ENCODE data around the gene SUV39H1. TPM values are rescaled to one million over a fixed set of nuclear protein-coding genes. Genes with fewer than 3 reads are reported as not detected.
"Not testable (repeated sequence)": the region's sequence is repeated elsewhere in the genome, so short reads cannot be mapped to it uniquely, and the experiment has no call there.

SUV39H1 gene
- total and polyA plus RNA-seq, 4 experiments from 2014 or later = 8.7 to 15.6 (median 11.3) TPM

DNA sequence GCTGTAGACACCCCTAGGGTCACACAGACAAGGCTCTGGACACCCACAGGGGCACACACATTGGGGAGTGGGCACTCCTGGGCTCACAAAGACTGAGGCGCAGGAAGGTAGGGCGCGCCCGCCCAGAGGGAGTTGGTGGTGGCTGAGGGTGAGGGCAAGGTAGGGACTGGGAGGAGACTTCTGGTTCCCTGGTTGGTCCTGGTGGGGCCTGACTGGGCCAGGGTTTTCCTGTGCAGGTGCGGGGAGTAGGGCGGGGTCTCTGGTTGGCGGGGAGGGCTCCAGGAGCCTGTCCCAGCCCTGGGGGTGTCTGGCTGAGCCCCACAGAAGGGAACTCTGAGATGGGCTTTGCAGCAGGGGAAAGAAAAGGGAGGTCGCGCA lies 19.7 kb upstream of the SUV39H1 start:
- no peaks in the 10 kb centered on the region for H3K27me3 Mint-ChIP-seq
- Histone ChIP-seq H3K36me3 (ENCODE audit: insufficient read depth, low read length) (no peaks in the 10 kb centered on the region), H3K4me1 (ENCODE audit: insufficient read depth, low read length) (peaks cover 21% of the 10 kb centered on the region), H3K9me3 (ENCODE audit: control insufficient read depth in 1 of 2, low read length in 2 of 2) (no peaks in the 10 kb centered on the region), H3K27me3 (ENCODE audit: insufficient read depth, low read length) (no peaks in the 10 kb centered on the region), H3K4me3 (ENCODE audit: low read length in 2 of 2) (peak overlapping the region; percentile 36 to 69), H3K27ac (ENCODE audit: low read depth, low read length) (peak overlapping the region; percentile 78)
- peaks cover 0 to 2% (median 0%) of the 10 kb centered on the region in 8 donors for H3K9me3 Mint-ChIP-seq
- POLR2A ChIA-PET (ENCODE audit: partially characterized antibody) = interaction anchor here (0.6 to 2.7 kb wide), 13 partner anchors 8 to 282 kb away, joined by 3 to 24 read pairs (median 4); partner anchors contain the start of genes HDAC6, PQBP1, SUV39H1 and TIMM17B
- H3K4me3 Mint-ChIP-seq = peak overlapping the region; percentile 84 to 92 (median 89)
- H3K4me1 Mint-ChIP-seq = peaks cover 8 to 25% (median 14%) of the 10 kb centered on the region in 4 donors
- H3K36me3 Mint-ChIP-seq = peaks cover 0 to 2% of the 10 kb centered on the region in 2 donors
- CTCF ChIA-PET (ENCODE audit: partially characterized antibody) = interaction anchor here (0.6 to 1.0 kb wide), 2 partner anchors 29 to 119 kb away, joined by 3 to 4 read pairs; no protein-coding TSS in a partner anchor
- intact Hi-C loops (cut with micrococcal nuclease) = loop anchor here (1.0 kb wide), 4 partner anchors 19 to 281 kb away; partner anchors contain the start of genes HDAC6 and SUV39H1
- peak overlapping the region; percentile 34 to 93 (median 89) for H3K27ac Mint-ChIP-seq
- peak in 3 of 5 donors; percentile 8 to 46 (median 13) for DNase-seq

DNA sequence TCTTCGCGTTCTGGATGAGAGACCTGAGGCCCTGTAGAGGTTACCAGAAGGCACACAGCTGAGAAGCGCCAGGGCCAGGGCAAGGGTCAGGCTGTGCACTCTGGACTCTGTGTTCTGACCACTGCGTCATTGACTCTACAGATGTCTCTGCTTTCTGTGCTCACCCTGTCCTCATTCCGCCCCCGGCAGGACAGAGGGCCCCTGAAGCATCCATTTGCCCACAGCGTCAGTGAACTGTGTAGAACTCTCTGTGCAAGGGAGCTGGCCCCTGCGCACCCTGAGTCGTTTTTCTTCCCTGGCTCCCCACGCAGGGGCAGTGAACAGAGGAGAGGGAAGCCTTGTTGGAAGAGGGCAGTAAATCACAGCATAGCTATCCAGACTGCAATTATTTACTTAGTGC lies 19.0 kb upstream of the SUV39H1 start:
- H3K27ac ChIP-seq (ENCODE audit: low read depth, low read length) = no peak overlapping the region
- peak overlapping the region; percentile 34 to 93 (median 89) for H3K27ac Mint-ChIP-seq
- POLR2A ChIA-PET (ENCODE audit: partially characterized antibody) = interaction anchor here (0.6 to 1.9 kb wide), 2 partner anchors 18 to 123 kb away, joined by 4 to 24 read pairs; partner anchors contain the start of gene SUV39H1

GRCh38 chrX:48680467-48680866 lies 16.1 kb upstream of the SUV39H1 start:
- H3K36me3 ChIP-seq (ENCODE audit: insufficient read depth, low read length); CTCF ChIA-PET (ENCODE audit: partially characterized antibody); H3K27me3 ChIP-seq (ENCODE audit: insufficient read depth, low read length); DNase-seq; intact Hi-C loops (cut with micrococcal nuclease); H3K9me3 ChIP-seq (ENCODE audit: control insufficient read depth in 1 of 2, low read length in 2 of 2); H3K9me3 Mint-ChIP-seq; H3K4me3 ChIP-seq (ENCODE audit: low read length in 2 of 2); H3K27me3 Mint-ChIP-seq; H3K27ac ChIP-seq (ENCODE audit: low read depth, low read length): not testable (repeated sequence)
- H3K4me3 Mint-ChIP-seq = peak overlapping the region in 2 of 8 donors; percentile 23 to 30
- H3K36me3 Mint-ChIP-seq = peaks cover 0 to 11% of the 10 kb centered on the region in 2 donors
- H3K4me1 ChIP-seq (ENCODE audit: insufficient read depth, low read length) = peaks cover 36% of the 10 kb centered on the region
- POLR2A ChIA-PET (ENCODE audit: partially characterized antibody) = interaction anchor here (0.7 kb wide), 1 partner anchor 211 kb away, joined by 3 read pairs; no protein-coding TSS in a partner anchor
- H3K27ac Mint-ChIP-seq = peak overlapping the region in 1 of 7 donors; percentile 41
- H3K4me1 Mint-ChIP-seq = peaks cover 24 to 59% (median 37%) of the 10 kb centered on the region in 4 donors

More for the DNA sequence above, 19.0 kb upstream of the SUV39H1 start:
- peak overlapping the region; percentile 84 to 92 (median 89) for H3K4me3 Mint-ChIP-seq
- Histone ChIP-seq H3K27me3 (ENCODE audit: insufficient read depth, low read length) (no peaks in the 10 kb centered on the region), H3K9me3 (ENCODE audit: control insufficient read depth in 1 of 2, low read length in 2 of 2) (no peaks in the 10 kb centered on the region), H3K4me1 (ENCODE audit: insufficient read depth, low read length) (peaks cover 21% of the 10 kb centered on the region), H3K4me3 (ENCODE audit: low read length in 2 of 2) (no peak overlapping the region), H3K36me3 (ENCODE audit: insufficient read depth, low read length) (no peaks in the 10 kb centered on the region)
- peaks cover 0 to 2% (median 0%) of the 10 kb centered on the region in 8 donors for H3K9me3 Mint-ChIP-seq
- intact Hi-C loops (cut with micrococcal nuclease) = no loop called here
- H3K27me3 Mint-ChIP-seq = no peaks in the 10 kb centered on the region
- CTCF ChIA-PET (ENCODE audit: partially characterized antibody) = no interaction called here
- peaks cover 10 to 30% (median 17%) of the 10 kb centered on the region in 4 donors for H3K4me1 Mint-ChIP-seq
- no peak for DNase-seq
- H3K36me3 Mint-ChIP-seq = peaks cover 0 to 2% of the 10 kb centered on the region in 2 donors

DNA sequence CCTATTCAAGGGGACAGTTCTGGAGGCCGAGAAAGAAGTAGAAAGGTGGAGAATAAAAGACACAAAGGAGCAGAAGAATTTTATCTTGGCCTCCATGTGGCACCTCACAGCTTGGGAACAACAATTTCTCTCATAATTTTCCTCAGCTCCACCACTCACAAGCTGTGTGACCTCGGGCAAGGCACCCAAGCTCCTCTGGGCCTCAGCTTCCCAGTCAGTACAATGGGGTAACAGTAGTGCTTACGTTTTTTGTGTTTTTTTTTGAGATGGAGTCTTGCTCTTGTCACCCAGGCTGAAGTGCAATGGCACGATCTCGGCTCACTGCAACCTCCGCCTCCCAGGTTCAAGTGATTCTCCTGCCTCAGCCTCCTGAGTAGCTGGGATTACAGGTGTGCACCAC lies 15.6 kb upstream of the SUV39H1 start:
- H3K27me3 Mint-ChIP-seq; intact Hi-C loops (cut with micrococcal nuclease); H3K27ac ChIP-seq (ENCODE audit: low read depth, low read length); CTCF ChIA-PET (ENCODE audit: partially characterized antibody); H3K9me3 Mint-ChIP-seq; DNase-seq; H3K9me3 ChIP-seq (ENCODE audit: control insufficient read depth in 1 of 2, low read length in 2 of 2); H3K4me3 ChIP-seq (ENCODE audit: low read length in 2 of 2); H3K36me3 ChIP-seq (ENCODE audit: insufficient read depth, low read length); H3K27me3 ChIP-seq (ENCODE audit: insufficient read depth, low read length): not testable (repeated sequence)
- peak overlapping the region in 2 of 7 donors; percentile 30 to 41 for H3K27ac Mint-ChIP-seq
- H3K4me3 Mint-ChIP-seq = peak overlapping the region in 2 of 8 donors; percentile 23 to 30
- peaks cover 25 to 58% (median 37%) of the 10 kb centered on the region in 4 donors for H3K4me1 Mint-ChIP-seq
- POLR2A ChIA-PET (ENCODE audit: partially characterized antibody) = interaction anchor here (0.7 kb wide), 1 partner anchor 211 kb away, joined by 3 read pairs; no protein-coding TSS in a partner anchor
- peaks cover 36% of the 10 kb centered on the region for H3K4me1 ChIP-seq (ENCODE audit: insufficient read depth, low read length)
- H3K36me3 Mint-ChIP-seq = peaks cover under 1 to 13% of the 10 kb centered on the region in 2 donors

GRCh38 chrX:48681539-48682183 lies 14.9 kb upstream of the SUV39H1 start:
- H3K9me3 ChIP-seq (ENCODE audit: control insufficient read depth in 1 of 2, low read length in 2 of 2) = no peaks in the 10 kb centered on the region
- H3K27me3 ChIP-seq (ENCODE audit: insufficient read depth, low read length) = no peaks in the 10 kb centered on the region
- Mint-ChIP-seq H3K27me3 (no peaks in the 10 kb centered on the region), H3K36me3 (peaks cover 5 to 20% of the 10 kb centered on the region in 2 donors), H3K9me3 (peaks cover 0 to 2% (median 0%) of the 10 kb centered on the region in 8 donors), H3K4me1 (peaks cover 32 to 65% (median 43%) of the 10 kb centered on the region in 4 donors), H3K4me3 (peak overlapping the region in 4 of 8 donors; percentile 51 to 68 (median 57)), H3K27ac (peak overlapping the region in 6 of 7 donors; percentile 27 to 93 (median 74))
- no peak overlapping the region for H3K4me3 ChIP-seq (ENCODE audit: low read length in 2 of 2)
- H3K36me3 ChIP-seq (ENCODE audit: insufficient read depth, low read length) = peaks cover 10% of the 10 kb centered on the region
- CTCF ChIA-PET (ENCODE audit: partially characterized antibody) = no interaction called here
- H3K4me1 ChIP-seq (ENCODE audit: insufficient read depth, low read length) = peaks cover 43% of the 10 kb centered on the region
- no peak for DNase-seq
- POLR2A ChIA-PET (ENCODE audit: partially characterized antibody) = no interaction called here
- intact Hi-C loops (cut with micrococcal nuclease) = no loop called here
- no peak overlapping the region for H3K27ac ChIP-seq (ENCODE audit: low read depth, low read length)

DNA sequence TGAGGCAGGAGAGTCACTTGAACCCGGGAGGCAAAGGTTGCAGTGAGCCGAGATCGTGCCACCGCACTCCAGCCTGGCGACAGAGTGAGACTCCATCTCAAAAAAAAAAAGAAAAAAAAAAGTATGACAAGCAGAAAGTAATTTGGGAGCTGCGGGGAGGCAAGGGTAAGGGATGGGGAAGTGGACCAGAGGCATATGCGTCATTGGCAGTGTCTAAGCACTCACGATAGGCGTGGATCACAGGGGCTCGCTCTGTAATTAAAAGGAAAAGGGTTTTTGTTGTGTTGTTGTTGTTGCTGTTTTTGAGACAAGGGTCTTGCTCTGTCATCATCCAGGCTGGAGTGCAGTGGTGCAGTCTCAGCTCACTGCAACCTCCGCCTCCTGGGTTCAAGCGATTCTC lies 13.7 kb upstream of the SUV39H1 start:
- H3K27me3 Mint-ChIP-seq; DNase-seq; H3K9me3 Mint-ChIP-seq; H3K9me3 ChIP-seq (ENCODE audit: control insufficient read depth in 1 of 2, low read length in 2 of 2); H3K4me3 ChIP-seq (ENCODE audit: low read length in 2 of 2); H3K27me3 ChIP-seq (ENCODE audit: insufficient read depth, low read length): not testable (repeated sequence)
- Mint-ChIP-seq H3K27ac (peak overlapping the region in 3 of 7 donors; percentile 88 to 93 (median 90)), H3K36me3 (peaks cover 12 to 31% of the 10 kb centered on the region in 2 donors), H3K4me1 (peaks cover 32 to 66% (median 44%) of the 10 kb centered on the region in 4 donors), H3K4me3 (peak overlapping the region in 4 of 8 donors; percentile 88 to 94 (median 93))
- ChIA-PET CTCF (ENCODE audit: partially characterized antibody) (interaction anchor here (0.9 to 2.0 kb wide), 4 partner anchors 13 to 35 kb away, joined by 3 to 5 read pairs (median 4); no protein-coding TSS in a partner anchor), POLR2A (ENCODE audit: partially characterized antibody) (interaction anchor here (0.6 to 4.7 kb wide), 20 partner anchors 7 to 360 kb away, joined by 3 to 48 read pairs (median 4); partner anchors contain the start of genes HDAC6, PQBP1, RBM3 and SLC35A2)
- Histone ChIP-seq H3K4me1 (ENCODE audit: insufficient read depth, low read length) (peaks cover 47% of the 10 kb centered on the region), H3K27ac (ENCODE audit: low read depth, low read length) (peak overlapping the region; percentile 69), H3K36me3 (ENCODE audit: insufficient read depth, low read length) (peaks cover 20% of the 10 kb centered on the region)
- intact Hi-C loops (cut with micrococcal nuclease) = loop anchor here (1.0 kb wide), 1 partner anchor 55 kb away; no protein-coding TSS in a partner anchor

Data from CD4-positive, alpha-beta memory T cell (primary cell).